Natural killer cell (primary cell): Measurements from ENCODE around the gene IRF1. TPM values are rescaled to one million over a fixed set of nuclear protein-coding genes. Genes with fewer than 3 reads are reported as not detected.

Experiments
- ATAC-seq, 3 donors: fragments of 150-1000 bp in 2 of 3; fragments of 200-7000 bp in 1 of 3; cut with Tn5 transposase; 1 replicate in 1 of 3; 2 replicates in 2 of 3; pipeline ENCODE4 v1.10.0; 2021; ENCODE audit warnings: mild to moderate bottlenecking in 2 of 3, moderate library complexity in 2 of 3
- DNase-seq, 2 donors: peaks; one replicate each; pipeline versions ENCODE4 v3.0.0 to v3.0.0-alpha.2; 2013 to 2021; ENCODE audit warnings: mixed read lengths in 1 of 2
- H3K27ac ChIP-seq: one replicate; pipeline ENCODE4 v1.5.1; 2013; ENCODE audit warnings: mild to moderate bottlenecking, low read length
- H3K27me3 ChIP-seq: one replicate; pipeline ENCODE4 v1.6.1; 2013; ENCODE audit warnings: low read length; ENCODE audit not compliant: control insufficient read depth, insufficient read depth
- H3K36me3 ChIP-seq: one replicate; pipeline ENCODE4 v1.6.1; 2013; ENCODE audit warnings: low read length; ENCODE audit not compliant: control insufficient read depth, insufficient read depth
- H3K4me1 ChIP-seq: one replicate; pipeline ENCODE4 v1.6.1; 2013; ENCODE audit warnings: low read length; ENCODE audit not compliant: control insufficient read depth, insufficient read depth
- H3K4me3 ChIP-seq: one replicate; pipeline ENCODE4 v1.5.1; 2013; ENCODE audit warnings: low read length
- H3K9me3 ChIP-seq: one replicate; pipeline ENCODE4 v1.6.1; 2013; ENCODE audit warnings: low read length; ENCODE audit not compliant: control insufficient read depth, insufficient read depth
- H3K27ac Mint-ChIP-seq, 2 donors: one replicate each; pipeline ENCODE4 v1.8.0; 2022; ENCODE audit warnings: mild to moderate bottlenecking in 2 of 2, mixed read lengths in 2 of 2, moderate library complexity in 1 of 2
- H3K27me3 Mint-ChIP-seq, 2 donors: one replicate each; pipeline ENCODE4 v1.8.0; 2022; ENCODE audit warnings: low read depth in 2 of 2, mixed read lengths in 2 of 2
- H3K36me3 Mint-ChIP-seq: one replicate; pipeline ENCODE4 v1.8.0; 2022; ENCODE audit warnings: mixed read lengths
- H3K4me1 Mint-ChIP-seq, 2 donors: one replicate each; pipeline ENCODE4 v1.8.0; 2022; ENCODE audit warnings: mixed read lengths in 2 of 2
- H3K4me3 Mint-ChIP-seq: one replicate; pipeline ENCODE4 v1.8.0; 2022; ENCODE audit warnings: mild to moderate bottlenecking, moderate library complexity, mixed read lengths
- H3K9me3 Mint-ChIP-seq, 2 donors: one replicate each; pipeline ENCODE4 v1.8.0; 2022; ENCODE audit warnings: mixed read lengths in 2 of 2
- CTCF ChIP-seq: fragments of 200-600 bp; IDR thresholded peaks from one replicate; pipeline ENCODE4 v1.8.0; 2022; ENCODE audit warnings: antibody characterized with exemption
- whole genome bisulfite sequencing: methylation state at CpG from one replicate; pipeline ENCODE4 v1.1.7; 2013; ENCODE audit warnings: missing lambda C conversion rate; ENCODE audit not compliant: insufficient coverage; 5-methylcytosine and 5-hydroxymethylcytosine counted together
- intact Hi-C: fragments of 100-400 bp; cut with micrococcal nuclease; formaldehyde crosslinking; loops from one replicate; pipeline ENCODE4 v1.14.2; 2022
- total RNA-seq, 4 donors: library from RNA; stranded (reverse); fragments of 120-200 nt in 1 of 4; gene quantifications; one replicate each; pipeline versions ENCODE4 v1.2.3 to v1.2.4, GENCODE V29; 2013 to 2022

IRF1 gene
- total RNA-seq, 3 donors from 2014 or later (not counting 1 experiment from before 2014, with no cell fraction given): 1,190 to 1,513 (median 1,282) TPM

GRCh38 chr5:132492386-132493125 lies 2.0 kb upstream of the IRF1 start:
- peaks cover 23% of the 10 kb centered on the region for H3K36me3 ChIP-seq

GRCh38 chr5:132491368-132492364 lies 1.1 kb upstream of the IRF1 start:
- H3K4me1 ChIP-seq: peaks cover 65% of the 10 kb centered on the region
- H3K36me3 Mint-ChIP-seq: peaks cover 12% of the 10 kb centered on the region
- H3K27me3 ChIP-seq: no peaks in the 10 kb centered on the region
- no peaks in the 10 kb centered on the region for H3K27me3 Mint-ChIP-seq
- H3K9me3 ChIP-seq: no peaks in the 10 kb centered on the region
- H3K9me3 Mint-ChIP-seq: no peaks in the 10 kb centered on the region
- intact Hi-C loops: loop anchor here (2.0 to 5.0 kb wide), 4 partner anchors 65 to 694 kb away; partner anchors contain the start of genes FNIP1 and RAD50
- TF ChIP-seq CTCF: no peak
- H3K36me3 ChIP-seq: peaks cover 32% of the 10 kb centered on the region
- peaks cover 63 to 77% of the 10 kb centered on the region in 2 donors for H3K4me1 Mint-ChIP-seq
- H3K4me3 Mint-ChIP-seq: peak overlapping the region; percentile 93
- DNase-seq (peak; percentile 22 to 71), ATAC-seq (peak; percentile 8 to 47 (median 22))
- peak overlapping the region; percentile 77 for H3K4me3 ChIP-seq
- H3K27ac ChIP-seq: peak overlapping the region; percentile 99
- WGBS: 50% methylated on average over 21 of the region's 22 CpGs
- peak overlapping the region; percentile 97 to 100 for H3K27ac Mint-ChIP-seq

More at GRCh38 chr5:132492386-132493125, 2.0 kb upstream of the IRF1 start:
- peak in 1 of 2 donors; percentile 10 for DNase-seq
- no peak for ATAC-seq
- Mint-ChIP-seq H3K27me3 (no peaks in the 10 kb centered on the region), H3K4me1 (peaks cover 59 to 75% of the 10 kb centered on the region in 2 donors), H3K9me3 (no peaks in the 10 kb centered on the region), H3K36me3 (peaks cover 8% of the 10 kb centered on the region), H3K4me3 (peak overlapping the region; percentile 93), H3K27ac (peak overlapping the region; percentile 97 to 100)
- Histone ChIP-seq H3K27me3 (no peaks in the 10 kb centered on the region), H3K27ac (peak overlapping the region; percentile 99), H3K9me3 (no peaks in the 10 kb centered on the region), H3K4me1 (peaks cover 63% of the 10 kb centered on the region), H3K4me3 (no peak overlapping the region)
- TF ChIP-seq CTCF: no peak
- WGBS: 88% methylated on average over 1 of the region's 3 CpGs
- intact Hi-C loops: loop anchor here (5.0 kb wide), 1 partner anchor 695 kb away; the partner anchor contains the start of gene FNIP1

DNA sequence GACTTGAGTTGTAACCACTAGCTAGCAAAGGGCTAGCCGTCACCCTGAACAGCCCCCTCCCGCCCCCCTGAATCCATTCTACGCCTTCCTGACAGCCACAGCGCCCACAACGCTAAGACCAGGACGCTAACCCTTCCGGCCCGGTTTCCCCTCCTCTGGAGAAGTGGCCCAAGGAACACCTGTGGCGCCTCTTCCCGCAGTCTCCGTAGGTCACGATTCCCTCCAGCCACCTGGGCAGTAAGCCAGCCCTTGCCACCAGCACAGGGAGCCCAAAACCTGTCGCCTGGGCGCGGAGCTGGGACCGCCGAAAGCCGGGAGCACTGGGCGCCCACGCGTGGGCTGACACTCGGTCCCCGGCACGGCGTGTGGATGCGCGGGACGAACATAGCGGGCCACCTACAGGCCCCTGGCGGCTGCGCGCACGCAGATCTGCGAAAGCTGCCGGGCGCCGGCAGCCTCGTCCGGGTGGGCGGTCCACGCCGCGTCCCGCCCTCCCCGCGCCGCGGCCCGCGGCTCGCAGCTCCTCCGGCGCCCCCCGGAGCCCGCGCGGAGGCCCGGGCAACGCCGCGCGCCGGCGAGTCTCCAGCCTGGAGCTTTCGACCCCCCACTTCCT lies 596 bp downstream of the IRF1 start:
- no peaks in the 10 kb centered on the region for H3K27me3 Mint-ChIP-seq

More for the DNA sequence above, 596 bp downstream of the IRF1 start:
- peak; percentile 19 to 37 (median 31) for ATAC-seq
- under 1% methylated on average over 65 of the region's 65 CpGs for WGBS
- intact Hi-C loops: loop anchor here (1.0 to 5.0 kb wide), 7 partner anchors 9 to 693 kb away; partner anchors contain the start of genes FNIP1 and RAD50
- Mint-ChIP-seq H3K27ac (peak overlapping the region; percentile 97 to 100), H3K36me3 (peaks cover 22% of the 10 kb centered on the region), H3K4me3 (peak overlapping the region; percentile 96), H3K9me3 (no peaks in the 10 kb centered on the region), H3K4me1 (peaks cover 72 to 82% of the 10 kb centered on the region in 2 donors)
- Histone ChIP-seq H3K27ac (peak overlapping the region; percentile 98), H3K36me3 (peaks cover 48% of the 10 kb centered on the region), H3K9me3 (no peaks in the 10 kb centered on the region), H3K4me3 (peak overlapping the region; percentile 97), H3K4me1 (peaks cover 72% of the 10 kb centered on the region), H3K27me3 (no peaks in the 10 kb centered on the region)
- DNase-seq: peak; percentile 60 to 81
- no peak for TF ChIP-seq CTCF
